HuH-7 (cell line): ENCODE results near the gene TIMP3.
"Not testable (repeated sequence)": the region's sequence is repeated elsewhere in the genome, so short reads cannot be mapped to it uniquely, and the experiment has no call there.

ENCODE experiments used
- DNase-seq: peaks from one replicate; pipeline ENCODE4 v3.0.0; 2011; ENCODE audit warnings: low spot score

The TIMP3 gene

GRCh38 chr22:32855045-32855756 is 53.7 kb downstream of the TIMP3 start:
- DNase-seq = no peak

GRCh38 chr22:32858121-32858703 is 56.7 kb downstream of the TIMP3 start:
- no peak for DNase-seq

- no peak for DNase-seq
Observed at GRCh38 chr22:32858957-32859356, 57.5 kb downstream of the TIMP3 start.

- no peak for DNase-seq
Observed at GRCh38 chr22:32859743-32860142, 58.2 kb downstream of the TIMP3 start.

- no peak for DNase-seq
Observed at GRCh38 chr22:32861330-32861729, 59.8 kb downstream of the TIMP3 start.

GRCh38 chr22:32862083-32862482 is 60.6 kb downstream of the TIMP3 start:
- no peak for DNase-seq

- no peak for DNase-seq
Observed at GRCh38 chr22:32862936-32863661, 61.6 kb downstream of the TIMP3 start.

GRCh38 chr22:32864041-32864440 is 62.5 kb downstream of the TIMP3 start:
- DNase-seq = no peak

- DNase-seq = no peak
Observed at GRCh38 chr22:32864596-32864995, 63.1 kb downstream of the TIMP3 start.

- DNase-seq = no peak
Observed at GRCh38 chr22:32866953-32867352, 65.4 kb downstream of the TIMP3 start.

- no peak for DNase-seq
Observed at GRCh38 chr22:32868946-32869345, 67.4 kb downstream of the TIMP3 start.

- no peak for DNase-seq
Observed at GRCh38 chr22:32870474-32870873, 69.0 kb downstream of the TIMP3 start.

GRCh38 chr22:32873604-32874003 is 72.1 kb downstream of the TIMP3 start:
- DNase-seq = not testable (repeated sequence)

- DNase-seq = no peak
Observed at GRCh38 chr22:32874385-32874784, 72.9 kb downstream of the TIMP3 start.

GRCh38 chr22:32874976-32875375 is 73.5 kb downstream of the TIMP3 start:
- no peak for DNase-seq

- no peak for DNase-seq
Observed at GRCh38 chr22:32876516-32876915, 75.0 kb downstream of the TIMP3 start.

GRCh38 chr22:32877196-32877595 is 75.7 kb downstream of the TIMP3 start:
- no peak for DNase-seq

GRCh38 chr22:32879550-32879949 is 78.0 kb downstream of the TIMP3 start:
- DNase-seq = no peak

GRCh38 chr22:32880061-32880460 is 78.6 kb downstream of the TIMP3 start:
- DNase-seq = no peak

- no peak for DNase-seq
Observed at GRCh38 chr22:32880505-32880892, 79.0 kb downstream of the TIMP3 start.

GRCh38 chr22:32880893-32881596 is 79.5 kb downstream of the TIMP3 start:
- no peak for DNase-seq

- no peak for DNase-seq
Observed at GRCh38 chr22:32882360-32882755, 80.9 kb downstream of the TIMP3 start.
